ENCODE measurements around the gene MYO1A.
"Not testable (repeated sequence)": the region's sequence is repeated elsewhere in the genome, so short reads cannot be mapped to it uniquely, and the experiment has no call there.

DNA sequence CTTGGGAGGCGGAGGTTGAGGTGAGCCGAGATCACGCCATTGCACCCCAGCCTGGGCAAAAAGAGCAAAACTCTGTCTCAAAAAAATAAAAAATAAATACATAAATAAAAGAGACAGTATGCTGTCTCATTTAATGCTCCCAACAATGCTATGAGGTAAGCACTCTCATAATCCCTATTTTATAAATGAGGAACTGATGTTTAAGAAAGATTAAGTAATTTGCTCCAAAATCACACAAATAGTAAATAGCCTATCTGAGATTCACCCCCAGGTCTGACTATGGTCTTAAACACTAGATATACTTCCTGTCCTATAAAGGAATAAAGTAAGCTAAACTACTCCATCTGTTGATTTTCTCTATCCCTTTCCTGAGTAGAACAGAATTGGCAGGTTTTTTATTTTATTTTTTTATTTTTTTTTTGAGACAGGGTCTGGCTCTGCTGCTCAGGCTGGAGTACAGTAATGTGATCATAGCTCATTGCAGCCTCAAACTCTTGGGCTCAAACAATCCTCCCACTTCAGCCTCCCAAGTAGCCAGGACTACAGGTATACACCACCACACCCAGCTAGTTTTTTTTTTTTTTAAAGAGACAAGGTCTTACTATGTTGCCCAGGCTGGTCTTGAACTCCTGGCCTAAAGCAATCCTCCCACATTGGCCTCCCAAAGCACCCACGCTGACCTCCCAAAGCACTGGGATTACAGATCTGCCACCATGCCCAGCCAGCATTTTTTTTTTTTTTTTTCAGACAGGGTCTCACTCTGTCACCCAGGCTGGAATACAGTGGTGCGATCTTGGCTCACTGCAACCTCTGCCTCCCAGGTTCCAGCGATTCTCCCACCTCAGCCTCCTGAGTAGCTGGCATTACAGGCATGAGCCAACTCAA is 23.9 kb upstream of the MYO1A start:
- TF ChIP-seq, protein P1, sequence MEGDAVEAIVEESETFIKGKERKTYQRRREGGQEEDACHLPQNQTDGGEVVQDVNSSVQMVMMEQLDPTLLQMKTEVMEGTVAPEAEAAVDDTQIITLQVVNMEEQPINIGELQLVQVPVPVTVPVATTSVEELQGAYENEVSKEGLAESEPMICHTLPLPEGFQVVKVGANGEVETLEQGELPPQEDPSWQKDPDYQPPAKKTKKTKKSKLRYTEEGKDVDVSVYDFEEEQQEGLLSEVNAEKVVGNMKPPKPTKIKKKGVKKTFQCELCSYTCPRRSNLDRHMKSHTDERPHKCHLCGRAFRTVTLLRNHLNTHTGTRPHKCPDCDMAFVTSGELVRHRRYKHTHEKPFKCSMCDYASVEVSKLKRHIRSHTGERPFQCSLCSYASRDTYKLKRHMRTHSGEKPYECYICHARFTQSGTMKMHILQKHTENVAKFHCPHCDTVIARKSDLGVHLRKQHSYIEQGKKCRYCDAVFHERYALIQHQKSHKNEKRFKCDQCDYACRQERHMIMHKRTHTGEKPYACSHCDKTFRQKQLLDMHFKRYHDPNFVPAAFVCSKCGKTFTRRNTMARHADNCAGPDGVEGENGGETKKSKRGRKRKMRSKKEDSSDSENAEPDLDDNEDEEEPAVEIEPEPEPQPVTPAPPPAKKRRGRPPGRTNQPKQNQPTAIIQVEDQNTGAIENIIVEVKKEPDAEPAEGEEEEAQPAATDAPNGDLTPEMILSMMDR (optimal IDR thresholded peaks at IDR 0.05 in 1 of 3, IDR thresholded peaks at IDR 0.05 in 1 of 3, conservative IDR thresholded peaks at IDR 0.05 in 1 of 3; ENCODE audit: extremely low read depth in 1 of 3, insufficient read depth in 2 of 3, low read length in 3 of 3), result not testable (repeated sequence)
- TF ChIP-seq EZH2 (IDR thresholded peaks at IDR 0.05; ENCODE audit: low read length), result not testable (repeated sequence)
